Prostate gland (tissue), 2 donors: ENCODE data around the gene RUNX2.

Source experiments
- CTCF ChIP-seq, 4 experiments: fragments of 200-600 bp in 2 of 4; fragments of 450-650 bp in 2 of 4; sonication (generic) in 2 of 4; IDR thresholded peaks; 1 replicate in 3 of 4; 2 replicates in 1 of 4; pipeline ENCODE4 v1.5.1; 2016 to 2019; ENCODE audit warnings: antibody characterized with exemption in 4 of 4, mild to moderate bottlenecking in 2 of 4, moderate library complexity in 2 of 4
- POLR2AphosphoS5 ChIP-seq: sonication (generic); formaldehyde crosslinking; IDR thresholded peaks from one replicate; pipeline ENCODE4 v1.6.1; 2017; ENCODE audit warnings: antibody characterized with exemption

GRCh38 chr6:45323656-45324224 is 4.4 kb upstream of the RUNX2 start:
- no peak for TF ChIP-seq POLR2AphosphoS5
- no peak for TF ChIP-seq CTCF (IDR thresholded peaks at IDR 0.05)
